Neuronal stem cell (in vitro differentiated cells): ENCODE measurements around the gene DCD.

Source experiments
- DNase-seq: peaks from one replicate; pipeline ENCODE4 v3.0.0-alpha.2; 2013; ENCODE audit warnings: low spot score
- H2AFZ ChIP-seq: one replicate; pipeline ENCODE4 v1.6.1; 2013; ENCODE audit warnings: mild to moderate bottlenecking, low read length, inconsistent platforms
- H2AK5ac ChIP-seq: 2 replicates; pipeline ENCODE4 v1.6.1; 2013; ENCODE audit warnings: low read depth, mild to moderate bottlenecking, inconsistent platforms, low read length, moderate library complexity, mixed read lengths
- H2BK120ac ChIP-seq: 2 replicates; pipeline ENCODE4 v1.6.1; 2013; ENCODE audit warnings: low read depth, mild to moderate bottlenecking, inconsistent platforms, low read length, moderate library complexity, mixed read lengths
- H2BK12ac ChIP-seq: one replicate; pipeline ENCODE4 v1.6.1; 2013; ENCODE audit warnings: low read length, inconsistent platforms
- H2BK15ac ChIP-seq: 2 replicates; pipeline ENCODE4 v1.6.1; 2013; ENCODE audit warnings: mild to moderate bottlenecking, low read length, inconsistent platforms, mixed read lengths
- H2BK5ac ChIP-seq: one replicate; pipeline ENCODE4 v1.6.1; 2013; ENCODE audit warnings: inconsistent platforms, mild to moderate bottlenecking, low read length, moderate library complexity
- H3K14ac ChIP-seq: one replicate; pipeline ENCODE4 v1.6.1; 2013; ENCODE audit warnings: low read length, inconsistent platforms
- H3K18ac ChIP-seq: 2 replicates; pipeline ENCODE4 v1.6.1; 2013; ENCODE audit warnings: low read length, inconsistent platforms
- H3K23ac ChIP-seq: 2 replicates; pipeline ENCODE4 v1.6.1; 2013; ENCODE audit warnings: low read depth, mild to moderate bottlenecking, mixed read lengths, low read length, inconsistent platforms; ENCODE audit not compliant: poor library complexity
- H3K27ac ChIP-seq: replicated peaks from 3 replicates; pipeline ENCODE4 v1.5.1; 2013; ENCODE audit warnings: low read length, inconsistent platforms
- H3K27me3 ChIP-seq, 3 experiments: 2 replicates each; pipeline ENCODE4 v1.6.1; 2013; ENCODE audit warnings: low read length in 3 of 3, mild to moderate bottlenecking in 2 of 3, inconsistent platforms in 1 of 3, low read depth in 1 of 3, mixed read lengths in 1 of 3, moderate library complexity in 1 of 3; ENCODE audit not compliant: control insufficient read depth in 3 of 3, insufficient read depth in 3 of 3
- H3K36me3 ChIP-seq, 2 donors: replicated peaks in 1 of 2; 2 replicates each; pipeline ENCODE4 v1.6.1; 2013; ENCODE audit warnings: low read length in 2 of 2; ENCODE audit not compliant: control insufficient read depth in 2 of 2, insufficient read depth in 2 of 2
- H3K4ac ChIP-seq: 2 replicates; pipeline ENCODE4 v1.6.1; 2013; ENCODE audit warnings: inconsistent platforms, mild to moderate bottlenecking, low read length, moderate library complexity
- H3K4me1 ChIP-seq, 2 donors: 1 replicate in 1 of 2; 2 replicates in 1 of 2; pipeline ENCODE4 v1.6.1; 2013; ENCODE audit warnings: low read length in 2 of 2, low read depth in 1 of 2; ENCODE audit not compliant: control insufficient read depth in 2 of 2, insufficient read depth in 1 of 2
- H3K4me2 ChIP-seq: one replicate; pipeline ENCODE4 v1.6.1; 2013; ENCODE audit warnings: mild to moderate bottlenecking, low read length, inconsistent platforms; ENCODE audit not compliant: insufficient read depth, poor library complexity, severe bottlenecking
- H3K4me3 ChIP-seq, 2 donors: 2 replicates each; pipeline ENCODE4 v1.5.1; 2013; ENCODE audit warnings: low read length in 2 of 2, mild to moderate bottlenecking in 2 of 2, inconsistent platforms in 1 of 2, moderate library complexity in 1 of 2
- H3K79me1 ChIP-seq: one replicate; pipeline ENCODE4 v1.6.1; 2013; ENCODE audit warnings: low read depth, mild to moderate bottlenecking, inconsistent platforms, low read length, moderate library complexity
- H3K9ac ChIP-seq: one replicate; pipeline ENCODE4 v1.6.1; 2013; ENCODE audit warnings: mild to moderate bottlenecking, low read depth, low read length, inconsistent platforms; ENCODE audit not compliant: poor library complexity
- H3K9me3 ChIP-seq, 2 donors: replicated peaks in 1 of 2; 2 replicates each; pipeline versions ENCODE3 to v1.6.1; 2013; ENCODE audit warnings: low read length in 2 of 2, mild to moderate bottlenecking in 2 of 2, inconsistent platforms in 1 of 2, low read depth in 1 of 2, mixed read lengths in 1 of 2, moderate library complexity in 1 of 2; ENCODE audit not compliant: control insufficient read depth in 2 of 2, insufficient read depth in 1 of 2
- H4K8ac ChIP-seq: one replicate; pipeline ENCODE4 v1.6.1; 2013; ENCODE audit warnings: low read depth, mild to moderate bottlenecking, inconsistent platforms, low read length, moderate library complexity
- H4K91ac ChIP-seq: one replicate; pipeline ENCODE4 v1.6.1; 2013; ENCODE audit warnings: low read length, low read depth, mild to moderate bottlenecking, inconsistent platforms; ENCODE audit not compliant: poor library complexity
- WGBS, 2 donors: extraction: QIAGEN DNeasy Blood & Tissue Kit; methylation state at CpG; one replicate each; pipeline ENCODE4 v1.1.7; 2013; ENCODE audit warnings: missing lambda C conversion rate in 2 of 2, mixed read lengths in 1 of 2; ENCODE audit not compliant: insufficient read length in 2 of 2, insufficient replicate concordance in 1 of 2; ENCODE audit errors: extremely low coverage in 2 of 2; 5-methylcytosine and 5-hydroxymethylcytosine counted together

The DCD gene

DNA sequence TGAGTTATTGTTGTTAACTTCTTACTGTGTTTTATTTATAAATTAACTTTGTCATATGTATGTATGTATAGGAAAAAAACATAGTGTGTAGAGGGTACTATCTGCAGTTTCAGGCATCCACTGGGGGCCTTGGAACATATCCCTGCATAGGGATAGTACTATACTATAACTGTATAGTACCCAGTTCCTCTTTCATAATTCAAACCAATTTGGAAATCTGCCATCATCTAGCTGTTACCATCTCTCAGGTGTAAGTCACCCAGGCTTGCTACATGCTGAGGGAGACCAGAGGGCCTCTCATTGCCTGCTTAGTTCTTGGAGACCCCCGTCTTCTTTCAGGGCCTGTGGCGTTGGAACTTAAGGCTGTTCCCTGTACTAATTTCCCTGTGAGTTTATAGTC, 12.9 kb upstream of the DCD start:
- Histone ChIP-seq H3K79me1 (no peaks in the 10 kb centered on the region), H3K27me3 (no peaks in the 10 kb centered on the region), H2AK5ac (no peak overlapping the region), H3K14ac (no peak overlapping the region), H3K9me3 (peaks cover 0 to 5% of the 10 kb centered on the region in 2 donors), H3K4me2 (no peak overlapping the region), H3K18ac (no peak overlapping the region), H4K91ac (no peak overlapping the region), H3K9ac (no peak overlapping the region), H3K4me1 (no peaks in the 10 kb centered on the region), H4K8ac (no peak overlapping the region), H2BK5ac (no peak overlapping the region), H3K27ac (no peak overlapping the region), H2AFZ (no peak overlapping the region), H2BK120ac (no peak overlapping the region), H2BK12ac (no peak overlapping the region), H3K4ac (no peak overlapping the region), H2BK15ac (no peak overlapping the region), H3K23ac (no peak overlapping the region), H3K36me3 (no peaks in the 10 kb centered on the region), H3K4me3 (no peak overlapping the region)
- WGBS, 2 donors, result no CpG with 5 or more reads among the region's 2 CpGs
- no peak for DNase-seq

DNA sequence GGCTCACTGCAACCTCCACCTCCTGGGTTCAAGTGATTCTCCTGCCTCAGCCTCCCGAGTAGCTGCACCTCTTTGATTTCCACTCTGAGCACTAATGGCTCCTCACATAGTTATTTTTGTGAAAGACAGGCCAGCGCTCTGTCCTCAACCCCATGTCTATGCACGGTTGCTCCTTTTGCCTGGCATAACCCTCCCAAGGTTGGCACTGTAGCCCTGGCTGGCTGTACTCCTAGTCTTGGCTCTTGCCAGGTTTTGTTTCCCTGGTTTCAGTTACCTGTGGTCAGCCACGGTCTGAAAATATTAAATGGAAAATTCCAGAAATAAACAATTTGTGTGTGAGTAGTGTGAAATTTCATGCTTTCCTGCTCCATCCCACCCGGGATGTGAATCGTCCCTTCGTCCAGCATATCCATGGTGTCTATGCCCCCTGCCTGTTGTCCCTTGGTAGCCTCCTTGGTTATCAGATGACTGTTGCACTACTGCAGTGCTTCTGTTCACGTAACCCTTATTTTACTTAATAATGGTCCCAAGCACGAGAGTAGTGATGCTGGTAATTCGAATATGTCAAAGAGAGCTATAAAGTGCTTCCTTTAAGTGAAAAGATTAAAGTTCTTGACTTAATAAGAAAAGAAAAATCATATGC, 12.3 kb upstream of the DCD start:
- Histone ChIP-seq H2BK15ac (no peak overlapping the region), H3K36me3 (no peaks in the 10 kb centered on the region), H3K9me3 (peaks cover 0 to 5% of the 10 kb centered on the region in 2 donors), H3K79me1 (no peaks in the 10 kb centered on the region), H3K9ac (no peak overlapping the region), H3K18ac (no peak overlapping the region), H3K4me2 (no peak overlapping the region), H2AK5ac (no peak overlapping the region), H3K27ac (no peak overlapping the region), H2BK5ac (no peak overlapping the region), H3K4me3 (no peak overlapping the region), H4K91ac (no peak overlapping the region), H2BK12ac (no peak overlapping the region), H3K14ac (no peak overlapping the region), H4K8ac (no peak overlapping the region), H2BK120ac (no peak overlapping the region), H3K27me3 (no peaks in the 10 kb centered on the region), H3K4ac (no peak overlapping the region), H3K4me1 (no peaks in the 10 kb centered on the region), H3K23ac (no peak overlapping the region), H2AFZ (no peak overlapping the region)
- DNase-seq, result no peak
- no CpG with 5 or more reads among the region's 10 CpGs for WGBS, 2 donors

DNA sequence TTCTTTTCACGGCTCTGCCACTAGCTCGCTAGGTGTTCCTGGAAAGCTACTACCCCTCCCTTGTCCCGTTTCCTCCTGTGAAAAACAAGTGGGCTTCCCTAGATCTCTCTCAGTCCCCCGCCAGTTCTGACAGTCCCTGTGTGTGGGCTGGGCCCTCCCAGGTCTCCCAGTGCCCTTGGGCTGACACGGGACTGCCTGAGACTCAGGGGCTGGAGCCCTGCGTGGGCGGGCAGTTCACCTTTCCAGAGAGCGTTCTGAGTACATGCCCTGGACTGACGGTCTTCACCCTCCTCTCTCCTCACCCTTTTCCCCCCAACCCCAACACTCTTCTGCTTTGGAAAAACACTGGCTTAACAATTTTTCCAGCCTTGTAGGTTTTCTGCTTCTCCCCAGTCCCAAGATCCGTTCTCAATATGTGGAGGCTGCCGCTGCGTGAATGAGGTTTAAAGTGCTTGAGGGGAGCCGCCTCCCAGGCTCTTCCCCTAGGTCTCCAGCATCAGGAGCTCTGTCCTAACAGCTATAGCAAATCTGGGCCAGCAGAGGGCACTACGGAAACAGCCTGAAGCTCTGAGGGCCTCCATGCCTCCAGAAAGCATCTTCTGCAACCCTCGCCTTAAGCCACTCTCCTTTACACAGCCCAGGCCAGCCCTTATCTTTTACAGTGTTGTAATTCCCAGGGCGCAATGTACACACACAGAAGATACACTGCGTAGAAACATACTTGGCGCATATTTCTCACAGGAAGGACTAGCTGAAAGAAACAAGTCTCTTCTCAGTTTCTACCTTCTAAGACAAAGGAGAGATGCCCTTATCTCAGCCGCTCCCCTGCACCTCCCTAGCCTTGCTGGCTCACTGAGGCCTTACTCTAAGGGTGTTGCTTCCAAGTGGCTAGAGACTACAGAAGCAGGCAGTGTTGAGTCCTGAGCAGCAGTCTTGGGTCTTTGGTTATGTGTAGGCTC, 10.4 kb upstream of the DCD start:
- DNase-seq, result no peak

DNA sequence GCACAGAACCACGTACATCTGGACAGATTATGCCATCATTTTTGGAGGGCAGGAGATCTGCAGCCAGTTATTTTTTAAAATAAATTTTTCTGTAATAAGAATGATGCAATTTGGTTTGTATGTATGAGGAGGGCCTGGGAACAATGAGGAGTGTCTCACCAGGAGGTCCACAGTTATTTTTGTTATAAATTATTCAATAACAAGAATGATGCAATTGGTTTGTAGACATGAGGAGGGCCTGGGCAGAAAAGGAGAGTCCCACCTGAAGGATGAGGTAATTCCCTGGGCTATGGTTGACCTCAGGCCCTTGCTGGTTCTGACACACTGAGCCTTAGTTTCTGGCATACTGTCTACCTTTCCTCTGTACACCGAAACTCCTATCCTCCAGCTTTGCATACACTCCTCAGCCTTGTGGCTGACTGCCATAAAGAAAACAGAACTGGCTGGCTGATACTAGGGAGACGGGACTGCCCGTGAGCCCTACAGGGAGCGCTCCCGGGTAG, 9.0 kb upstream of the DCD start:
- Histone ChIP-seq H4K91ac (no peak overlapping the region), H2BK5ac (no peak overlapping the region), H3K9me3 (peaks cover 0 to 9% of the 10 kb centered on the region in 2 donors), H3K36me3 (no peaks in the 10 kb centered on the region), H2BK12ac (no peak overlapping the region), H2BK15ac (no peak overlapping the region), H3K4ac (no peak overlapping the region), H2BK120ac (no peak overlapping the region), H3K27me3 (no peaks in the 10 kb centered on the region), H3K4me2 (no peak overlapping the region), H2AFZ (no peak overlapping the region), H4K8ac (no peak overlapping the region), H3K4me3 (no peak overlapping the region), H3K23ac (no peak overlapping the region), H3K14ac (no peak overlapping the region), H3K9ac (no peak overlapping the region), H3K18ac (no peak overlapping the region), H3K27ac (no peak overlapping the region), H2AK5ac (no peak overlapping the region), H3K4me1 (peaks cover 0 to 5% of the 10 kb centered on the region in 2 donors), H3K79me1 (no peaks in the 10 kb centered on the region)
- no peak for DNase-seq
- no CpG with 5 or more reads among the region's 6 CpGs for WGBS, 2 donors

More for the DNA sequence above, 10.4 kb upstream of the DCD start:
- Histone ChIP-seq H3K23ac (no peak overlapping the region), H2AFZ (no peak overlapping the region), H3K4me3 (no peak overlapping the region), H3K4ac (no peak overlapping the region), H3K9ac (no peak overlapping the region), H2BK15ac (no peak overlapping the region), H3K4me1 (peaks cover 0 to 5% of the 10 kb centered on the region in 2 donors), H2AK5ac (no peak overlapping the region), H4K91ac (no peak overlapping the region), H3K27ac (no peak overlapping the region), H3K14ac (no peak overlapping the region), H3K4me2 (no peak overlapping the region), H3K36me3 (no peaks in the 10 kb centered on the region), H2BK12ac (no peak overlapping the region), H3K9me3 (peaks cover 0 to 5% of the 10 kb centered on the region in 2 donors), H3K18ac (no peak overlapping the region), H4K8ac (no peak overlapping the region), H3K27me3 (no peaks in the 10 kb centered on the region), H2BK120ac (no peak overlapping the region), H2BK5ac (no peak overlapping the region), H3K79me1 (no peaks in the 10 kb centered on the region)
- WGBS, 2 donors, result no CpG with 5 or more reads among the region's 19 CpGs
